Stomach (tissue), 9 donors: ENCODE data around the gene TEAD4. TPM values are rescaled to one million over a fixed set of nuclear protein-coding genes. Genes with fewer than 3 reads are reported as not detected.

Experiments used
- DNase-seq, 2 donors: peaks; one replicate each; pipeline versions ENCODE4 v3.0.0 to v3.0.0-alpha.2; 2013 to 2019
- H3K27ac ChIP-seq, 5 donors: fragments of 200-600 bp in 4 of 5; sonication (generic) in 4 of 5; one replicate each; pipeline ENCODE4 v1.5.1; 2013 to 2019; ENCODE audit warnings: mild to moderate bottlenecking in 1 of 5, moderate library complexity in 1 of 5
- H3K27me3 ChIP-seq, 3 donors: fragments of 200-600 bp; sonication (generic); one replicate each; pipeline ENCODE4 v1.5.1; 2017 to 2019; ENCODE audit warnings: mixed run types in 1 of 3
- H3K36me3 ChIP-seq, 4 donors: fragments of 200-600 bp; sonication (generic); 1 replicate in 3 of 4; 2 replicates in 1 of 4; pipeline ENCODE4 v1.5.1; 2016 to 2019
- H3K4me1 ChIP-seq, 4 donors: fragments of 200-600 bp; sonication (generic); one replicate each; pipeline ENCODE4 v1.5.1; 2016 to 2019
- H3K4me3 ChIP-seq, 4 donors: fragments of 200-600 bp; sonication (generic) in 3 of 4; one replicate each; pipeline ENCODE4 v1.5.1; 2016 to 2019; ENCODE audit warnings: mild to moderate bottlenecking in 1 of 4
- H3K9me3 ChIP-seq, 4 donors: fragments of 200-600 bp; sonication (generic); one replicate each; pipeline ENCODE4 v1.5.1; 2016 to 2019
- CTCF ChIP-seq, 7 experiments: fragments of 450-650 bp in 4 of 7; fragments of 200-600 bp in 3 of 7; sonication (generic) in 3 of 7; IDR thresholded peaks; one replicate each; pipeline ENCODE4 v1.5.1; 2016 to 2019; ENCODE audit warnings: antibody characterized with exemption in 7 of 7, control low read depth in 2 of 7, mild to moderate bottlenecking in 1 of 7
- EP300 ChIP-seq: sonication (generic); formaldehyde crosslinking; IDR thresholded peaks from one replicate; pipeline ENCODE4 v1.6.1; 2017; ENCODE audit warnings: antibody characterized with exemption
- POLR2A ChIP-seq, 4 donors: fragments of 450-650 bp; IDR thresholded peaks; one replicate each; pipeline ENCODE4 v1.6.1; 2016; ENCODE audit warnings: antibody characterized with exemption in 4 of 4, control low read depth in 2 of 4, mild to moderate bottlenecking in 1 of 4, moderate library complexity in 1 of 4
- POLR2AphosphoS5 ChIP-seq, 3 donors: sonication (generic); formaldehyde crosslinking; IDR thresholded peaks; one replicate each; pipeline ENCODE4 v1.6.1; 2016; ENCODE audit warnings: antibody characterized with exemption in 3 of 3
- WGBS, 5 donors: extraction: QIAGEN DNeasy Blood & Tissue Kit in 3 of 5; methylation state at CpG; one replicate each; pipeline versions ENCODE4 v1.1.5 to v1.1.7; 2013 to 2018; 5-methylcytosine and 5-hydroxymethylcytosine counted together
- intact Hi-C: fragments of 100-400 bp; cut with DNase I; formaldehyde crosslinking; loops from one replicate; pipeline ENCODE4 v1.15.1; 2023; ENCODE audit warnings: low total_unique reads
- polyA plus RNA-seq, 3 donors: library from polyadenylated mRNA; stranded (reverse); fragments of 200-250 nt; gene quantifications; one replicate each; pipeline ENCODE4 v1.2.3, GENCODE V29; 2013
- total RNA-seq, 5 donors: library from RNA; depleted of rRNA; stranded (reverse); fragments of >200 nt; gene quantifications; one replicate each; pipeline versions ENCODE4 v1.1.0 to v1.2.3, GENCODE V29; 2014 to 2016
- donor health status: healthy with polysubstance abuse.
- donor health status: Bipolar disorder and iron deficiency.
- donor health status: healthy.

The TEAD4 gene
- total and polyA plus RNA-seq, 8 donors: 5.7 to 10.6 (median 8.3) TPM; not detected in 2

- Histone ChIP-seq H3K4me3 (no peak overlapping the region), H3K27ac (no peak overlapping the region), H3K4me1 (peaks cover 0 to 3% (median 0%) of the 10 kb centered on the region in 4 donors), H3K36me3 (peaks cover 0 to 10% (median 5%) of the 10 kb centered on the region in 4 donors), H3K27me3 (no peaks in the 10 kb centered on the region), H3K9me3 (no peaks in the 10 kb centered on the region)
- intact Hi-C loops: no loop called here
- TF ChIP-seq EP300: no peak
- no peak for TF ChIP-seq POLR2AphosphoS5 (IDR thresholded peaks at IDR 0.05)
- no peak for TF ChIP-seq POLR2A (IDR thresholded peaks at IDR 0.05)
- no peak for TF ChIP-seq CTCF (IDR thresholded peaks at IDR 0.05)
- no peak for DNase-seq
- 89 to 97% (median 92%) methylated on average over 12 to 14 of the region's 14 CpGs for WGBS, 5 donors
Measured at GRCh38 chr12:3009780-3010179, 50.6 kb downstream of the TEAD4 start.

- H3K27me3 ChIP-seq: no peaks in the 10 kb centered on the region
- WGBS, 5 donors: 86 to 93% (median 89%) methylated on average over 18 to 22 of the region's 22 CpGs
- peaks cover 0 to 9% (median 5%) of the 10 kb centered on the region in 4 donors for H3K36me3 ChIP-seq
- no peaks in the 10 kb centered on the region for H3K9me3 ChIP-seq
- H3K4me1 ChIP-seq: no peaks in the 10 kb centered on the region
- H3K27ac ChIP-seq: no peak overlapping the region
- H3K4me3 ChIP-seq: no peak overlapping the region
- TF ChIP-seq POLR2AphosphoS5 (IDR thresholded peaks at IDR 0.05) (no peak), CTCF (IDR thresholded peaks at IDR 0.05) (no peak), POLR2A (IDR thresholded peaks at IDR 0.05) (no peak), EP300 (no peak)
- DNase-seq: no peak
- intact Hi-C loops: no loop called here
Measured at GRCh38 chr12:3010214-3010930, 51.2 kb downstream of the TEAD4 start.

GRCh38 chr12:3012786-3013185 lies 53.6 kb downstream of the TEAD4 start:
- H3K27me3 ChIP-seq: no peaks in the 10 kb centered on the region
- DNase-seq: no peak
- H3K9me3 ChIP-seq: no peaks in the 10 kb centered on the region
- intact Hi-C loops: no loop called here
- no peak for TF ChIP-seq POLR2AphosphoS5 (IDR thresholded peaks at IDR 0.05)
- no peak for TF ChIP-seq EP300
- TF ChIP-seq CTCF (IDR thresholded peaks at IDR 0.05): no peak
- no peak for TF ChIP-seq POLR2A (IDR thresholded peaks at IDR 0.05)
- H3K27ac ChIP-seq: no peak overlapping the region
- no peaks in the 10 kb centered on the region for H3K4me1 ChIP-seq
- WGBS, 5 donors: 86 to 95% (median 88%) methylated on average over 6 of the region's 6 CpGs
- H3K36me3 ChIP-seq: peaks cover 3 to 26% (median 6%) of the 10 kb centered on the region in 4 donors
- no peak overlapping the region for H3K4me3 ChIP-seq

- 47 to 68% (median 57%) methylated on average over 6 to 16 of the region's 16 CpGs for WGBS, 5 donors
- H3K36me3 ChIP-seq: peaks cover 3 to 45% (median 13%) of the 10 kb centered on the region in 4 donors
- no peak overlapping the region for H3K4me3 ChIP-seq
- H3K27me3 ChIP-seq: no peaks in the 10 kb centered on the region
- DNase-seq: no peak
- H3K27ac ChIP-seq: peak overlapping the region in 1 of 5 donors; percentile 20
- intact Hi-C loops: no loop called here
- no peaks in the 10 kb centered on the region for H3K9me3 ChIP-seq
- TF ChIP-seq EP300 (no peak), POLR2A (IDR thresholded peaks at IDR 0.05) (no peak), CTCF (IDR thresholded peaks at IDR 0.05) (no peak)
- H3K4me1 ChIP-seq: no peaks in the 10 kb centered on the region
Measured at GRCh38 chr12:3014641-3015040, 55.4 kb downstream of the TEAD4 start.
